IPS-18c (cell line): Measurements from ENCODE around the gene MTA3.
"Not testable (repeated sequence)": the region's sequence is repeated elsewhere in the genome, so short reads cannot be mapped to it uniquely, and the experiment has no call there.

Experiments
- H3K4me3 ChIP-seq: 2 replicates; pipeline ENCODE4 v1.7.0; 2013; ENCODE audit warnings: low read depth, mild to moderate bottlenecking, low read length, moderate library complexity; ENCODE audit not compliant: insufficient read depth
- H3K9me3 ChIP-seq: one replicate; pipeline ENCODE4 v1.6.1; 2013; ENCODE audit warnings: mild to moderate bottlenecking, low read length, moderate library complexity; ENCODE audit not compliant: control insufficient read depth, insufficient read depth

MTA3 gene

DNA sequence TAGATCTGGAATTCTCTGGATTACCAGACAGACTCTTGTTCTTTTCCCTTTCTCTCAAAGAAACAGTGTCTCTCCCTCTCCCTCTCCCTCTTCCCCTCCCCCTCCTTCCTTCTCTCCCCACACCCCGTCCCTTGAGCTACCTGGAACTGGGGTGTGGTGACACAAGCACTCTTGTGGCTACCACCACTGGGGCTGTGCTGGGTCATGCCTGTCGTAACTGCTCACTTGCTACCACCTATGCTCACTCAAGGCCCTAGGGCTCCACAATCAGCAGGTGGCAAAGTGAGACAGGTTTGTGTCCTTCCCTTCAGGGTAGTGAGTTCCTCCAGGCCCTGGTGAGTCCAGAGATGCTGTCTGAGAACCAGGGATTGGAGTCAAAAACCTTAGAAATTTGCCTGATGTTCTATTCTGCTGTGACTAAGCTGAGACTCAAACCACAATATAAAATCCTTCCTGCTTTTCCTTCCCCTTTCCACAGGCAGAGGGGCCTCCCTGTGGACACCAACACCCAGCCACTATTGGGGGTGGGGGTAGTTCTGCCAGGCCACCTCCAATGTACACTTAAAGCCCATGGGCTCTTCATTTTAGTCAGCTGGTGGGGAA, 124.7 kb downstream of the MTA3 start:
- no peak overlapping the region for H3K4me3 ChIP-seq
- no peaks in the 10 kb centered on the region for H3K9me3 ChIP-seq

DNA sequence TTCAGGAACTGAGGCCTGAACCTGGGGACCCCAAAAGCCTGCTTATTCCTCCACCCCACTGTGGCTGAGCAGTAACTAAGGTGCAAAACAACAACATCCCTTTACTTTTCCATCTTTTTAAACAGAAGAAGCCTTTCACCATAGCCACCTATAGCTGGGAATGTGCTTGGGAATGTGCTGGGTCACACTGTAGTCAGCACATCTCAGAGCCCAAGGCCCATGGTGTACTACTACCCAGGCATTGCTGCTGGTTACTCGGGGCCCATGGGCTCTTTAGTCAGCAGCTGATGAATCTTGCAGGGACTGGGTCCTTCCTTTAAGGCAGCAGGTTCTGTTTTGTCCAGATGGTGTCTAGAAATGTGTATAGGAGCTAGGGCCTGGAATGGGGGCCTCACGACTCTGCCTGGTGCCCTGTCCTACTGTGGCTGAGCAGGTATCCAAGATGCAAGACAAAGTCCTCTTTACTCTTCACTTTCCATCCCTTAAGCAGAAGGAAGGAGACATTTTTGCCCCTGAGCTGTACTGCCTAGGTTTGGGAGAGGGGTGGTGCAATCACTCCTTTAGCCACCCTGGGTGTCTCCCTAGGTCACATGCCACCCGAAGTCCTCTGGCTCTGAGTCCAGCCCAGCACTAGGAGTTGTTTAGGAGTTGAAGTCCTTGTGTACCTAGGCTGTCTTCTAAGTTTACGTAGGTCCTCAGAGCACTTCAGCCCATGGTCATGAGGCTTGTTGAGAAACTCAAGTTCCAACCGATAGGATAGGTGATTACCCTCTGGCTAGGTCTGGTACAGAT, 125.5 kb downstream of the MTA3 start:
- no peak overlapping the region for H3K4me3 ChIP-seq
- H3K9me3 ChIP-seq, result no peaks in the 10 kb centered on the region

DNA sequence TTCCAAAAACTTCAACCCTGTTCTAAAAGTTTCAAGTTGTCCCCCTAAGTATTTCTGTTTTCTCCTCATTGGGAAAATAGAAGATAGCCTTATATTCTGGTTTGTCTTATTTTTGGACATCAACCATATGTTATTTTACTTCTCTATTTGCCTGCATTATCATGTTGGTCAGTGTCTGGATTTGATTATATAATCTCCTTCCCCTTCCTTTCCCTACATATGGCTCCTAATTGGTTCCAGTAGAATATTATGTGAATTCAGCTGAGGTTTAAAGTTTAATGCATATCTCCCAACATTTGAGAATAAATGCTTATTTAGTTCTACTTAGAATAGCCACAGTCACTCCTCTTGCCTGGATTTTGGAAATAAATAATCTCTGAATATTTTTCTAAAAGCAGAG, 128.6 kb downstream of the MTA3 start:
- no peaks in the 10 kb centered on the region for H3K9me3 ChIP-seq
- H3K4me3 ChIP-seq, result no peak overlapping the region

DNA sequence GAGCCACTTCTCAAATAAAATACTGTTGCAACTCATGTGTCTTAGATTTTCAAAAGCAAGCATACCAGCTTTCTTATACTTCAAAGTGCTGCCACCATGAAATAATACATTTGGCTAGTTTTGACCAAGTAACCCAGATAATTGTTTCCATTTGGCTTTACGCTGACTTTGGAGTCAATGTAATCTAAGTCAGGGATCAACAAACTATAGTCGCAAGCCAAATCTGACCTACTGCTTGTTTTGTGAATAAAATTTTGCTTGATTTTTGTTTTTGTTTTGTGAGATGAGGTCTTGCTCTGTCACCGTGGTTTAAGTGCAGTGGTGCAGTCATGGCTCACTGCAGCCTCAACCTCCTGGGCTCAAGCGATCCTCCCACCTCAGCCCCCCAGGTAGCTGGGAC, 130.5 kb downstream of the MTA3 start:
- Histone ChIP-seq H3K4me3 (no peak overlapping the region), H3K9me3 (no peaks in the 10 kb centered on the region)

DNA sequence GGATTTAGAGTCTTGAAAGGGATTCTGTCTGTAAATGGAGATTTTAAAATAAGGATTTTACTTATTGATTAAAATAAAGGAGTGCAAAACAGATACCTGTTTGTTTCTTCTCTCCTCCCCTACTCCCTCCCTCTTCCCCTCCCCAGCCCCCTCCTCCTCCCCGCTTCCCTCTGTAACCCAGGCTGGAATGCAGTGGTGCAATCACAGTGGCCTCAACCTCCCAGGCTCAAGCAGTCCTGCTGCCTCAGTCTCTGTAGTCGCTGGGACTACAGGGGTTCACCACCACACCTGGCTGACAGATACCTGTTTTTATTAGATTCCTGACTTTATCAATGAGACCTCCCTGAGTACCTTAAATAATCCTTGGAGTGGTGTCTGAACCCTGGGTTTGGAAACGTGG, 138.4 kb downstream of the MTA3 start:
- H3K4me3 ChIP-seq, result no peak overlapping the region
- H3K9me3 ChIP-seq, result no peaks in the 10 kb centered on the region

DNA sequence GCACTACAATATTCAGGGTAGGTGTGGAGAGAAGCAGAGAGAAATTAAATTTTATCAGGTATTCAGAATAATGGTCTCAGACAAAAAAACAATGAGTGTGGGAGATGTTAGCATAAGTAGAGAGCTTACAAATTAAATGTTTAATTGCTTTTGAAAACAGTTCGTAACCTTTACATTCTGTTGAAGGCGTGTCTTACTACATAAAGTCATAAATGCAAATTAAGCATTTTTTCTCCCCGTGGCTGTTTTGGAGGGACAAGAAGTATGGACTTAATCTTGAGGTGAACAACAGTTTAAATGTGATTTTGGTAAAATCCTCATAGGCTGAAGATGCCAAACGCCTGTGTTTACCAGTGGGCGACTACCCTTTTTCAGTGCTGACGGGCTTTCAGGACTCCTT, 139.7 kb downstream of the MTA3 start:
- Histone ChIP-seq H3K4me3 (no peak overlapping the region), H3K9me3 (no peaks in the 10 kb centered on the region)

DNA sequence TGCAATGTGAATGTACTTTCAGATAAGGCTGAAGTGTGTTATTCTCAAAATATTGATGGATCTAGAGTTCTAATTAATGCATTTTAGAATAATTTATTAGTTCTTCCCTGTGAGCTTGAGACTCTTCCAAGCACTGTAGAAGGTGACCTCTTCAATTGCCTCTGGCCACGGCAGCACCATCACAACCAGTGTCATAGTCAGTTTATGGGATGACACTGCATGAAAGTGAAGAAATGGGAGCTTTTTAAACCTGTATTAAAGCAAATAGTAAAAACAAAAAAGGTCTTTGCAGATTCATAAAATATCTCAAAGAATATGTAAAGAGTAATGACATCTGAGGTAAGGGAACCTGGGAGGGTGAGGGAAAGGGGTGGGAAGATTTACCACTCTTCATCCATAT, 143.5 kb downstream of the MTA3 start:
- H3K4me3 ChIP-seq, result no peak overlapping the region
- no peaks in the 10 kb centered on the region for H3K9me3 ChIP-seq

DNA sequence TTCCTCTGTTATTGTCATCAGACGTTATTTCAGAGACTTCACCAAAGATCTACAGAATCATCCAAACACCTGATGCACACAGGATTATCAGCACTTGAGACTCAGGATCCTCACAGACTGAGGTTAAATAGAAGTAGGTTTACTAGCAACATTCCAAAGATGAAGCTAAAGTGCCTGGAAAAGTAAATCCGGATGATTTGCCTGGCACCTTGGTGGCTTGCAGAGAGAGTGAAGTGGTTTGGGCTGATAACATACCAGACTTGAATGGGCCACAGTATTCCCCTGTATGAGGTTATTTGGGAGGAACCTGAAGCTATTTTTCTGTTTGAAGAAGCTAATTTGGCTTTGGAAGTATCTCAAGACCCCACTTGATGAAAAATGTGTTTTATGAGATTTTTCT, 144.5 kb downstream of the MTA3 start:
- Histone ChIP-seq H3K4me3 (no peak overlapping the region), H3K9me3 (no peaks in the 10 kb centered on the region)

DNA sequence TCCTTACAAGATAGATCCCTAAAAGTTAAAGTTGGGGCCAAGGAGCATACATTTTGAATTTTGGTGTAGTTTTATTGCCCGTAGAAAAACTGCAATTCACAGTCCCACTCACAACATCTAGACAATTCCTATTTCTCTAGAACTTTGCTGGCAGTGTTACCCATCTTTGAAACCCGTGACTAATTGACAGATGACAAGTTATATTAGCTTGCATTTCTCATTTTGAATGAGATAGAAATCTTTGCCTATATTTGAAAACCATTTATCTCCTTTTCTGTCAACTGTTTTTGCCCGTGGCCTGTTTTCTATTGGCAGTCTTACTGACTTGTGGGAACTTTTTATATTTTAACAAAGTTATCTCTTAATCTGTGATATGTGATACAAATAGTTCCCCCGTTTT, 145.5 kb downstream of the MTA3 start:
- Histone ChIP-seq H3K4me3 (no peak overlapping the region), H3K9me3 (no peaks in the 10 kb centered on the region)

DNA sequence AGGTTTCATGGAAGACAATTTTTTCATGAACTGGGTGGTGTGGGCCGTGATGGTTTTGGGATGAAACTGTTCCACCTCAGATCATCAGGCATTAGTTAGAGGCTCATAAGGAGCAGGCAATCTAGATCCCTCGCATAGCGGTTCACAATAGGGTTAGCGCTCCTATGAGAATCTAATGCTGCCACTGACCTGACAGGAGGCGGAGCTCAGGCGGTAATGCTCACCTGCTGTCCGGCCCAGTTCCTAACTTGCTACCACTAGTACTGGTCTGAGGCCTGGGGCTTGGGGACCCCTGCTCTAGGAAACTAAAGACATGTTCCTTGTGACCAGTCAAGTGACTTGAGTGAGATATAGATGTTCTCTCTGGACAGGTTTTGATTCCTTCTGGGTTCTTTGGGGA, 146.3 kb downstream of the MTA3 start:
- H3K9me3 ChIP-seq, result no peaks in the 10 kb centered on the region
- H3K4me3 ChIP-seq, result no peak overlapping the region

DNA sequence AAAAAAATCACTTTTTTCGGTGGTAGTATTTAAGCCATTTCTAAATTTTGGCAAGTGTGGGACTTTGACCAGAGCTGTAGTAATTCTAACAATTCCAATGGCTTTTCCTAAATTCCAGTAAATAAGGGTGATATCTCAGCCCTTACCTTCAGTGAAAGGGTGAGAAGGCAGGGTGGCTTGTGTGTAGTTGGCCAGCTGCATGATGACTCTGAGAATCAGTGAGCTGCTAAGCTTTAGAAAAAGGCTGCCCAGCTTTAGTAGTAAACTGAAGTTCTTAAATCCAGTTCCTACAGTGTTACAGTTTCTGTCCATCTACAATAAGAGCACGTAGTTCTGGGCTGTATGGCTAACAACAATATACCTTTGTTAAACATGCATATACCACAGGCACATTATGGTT, 153.5 kb downstream of the MTA3 start:
- no peak overlapping the region for H3K4me3 ChIP-seq
- no peaks in the 10 kb centered on the region for H3K9me3 ChIP-seq

DNA sequence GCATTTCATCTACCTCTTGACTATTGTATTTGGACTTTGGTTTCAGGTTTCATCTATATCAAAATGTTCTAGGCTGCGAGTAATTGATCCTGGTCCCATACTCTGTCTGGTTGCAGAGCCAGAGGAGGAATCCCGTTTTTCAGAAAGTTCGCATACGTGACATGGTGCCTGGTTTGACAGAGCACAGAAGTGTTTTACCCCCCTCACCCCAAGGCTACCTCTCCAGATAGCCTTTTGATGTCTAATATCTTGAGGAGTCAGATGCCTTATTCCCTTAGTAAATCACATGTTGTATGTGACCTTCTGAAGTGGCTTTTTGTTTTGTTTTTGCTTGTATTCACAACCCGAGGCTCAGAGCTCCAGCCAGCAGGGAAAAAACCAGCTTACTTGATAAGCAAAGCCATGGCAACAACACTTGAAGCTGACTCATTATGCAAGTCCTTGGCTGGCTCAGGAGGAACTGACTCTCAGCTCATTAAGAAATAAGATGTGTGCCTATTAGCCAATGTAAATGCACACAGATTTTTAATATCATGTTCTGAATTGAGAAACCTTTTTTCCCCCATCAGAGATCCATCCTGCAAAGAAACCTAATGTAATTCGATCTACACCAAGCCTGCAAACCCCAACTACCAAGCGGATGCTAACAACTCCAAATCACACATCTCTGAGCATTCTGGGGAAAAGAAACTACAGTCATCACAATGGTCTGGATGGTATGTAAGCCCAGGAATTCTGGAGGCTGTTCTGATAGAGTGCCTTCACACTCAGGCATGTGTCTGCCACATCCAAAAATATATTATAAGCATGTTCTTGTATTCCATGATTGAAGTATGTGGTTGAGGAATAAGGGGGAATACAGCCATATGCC, 154.1 kb downstream of the MTA3 start:
- H3K4me3 ChIP-seq, result no peak overlapping the region
- H3K9me3 ChIP-seq, result no peaks in the 10 kb centered on the region

DNA sequence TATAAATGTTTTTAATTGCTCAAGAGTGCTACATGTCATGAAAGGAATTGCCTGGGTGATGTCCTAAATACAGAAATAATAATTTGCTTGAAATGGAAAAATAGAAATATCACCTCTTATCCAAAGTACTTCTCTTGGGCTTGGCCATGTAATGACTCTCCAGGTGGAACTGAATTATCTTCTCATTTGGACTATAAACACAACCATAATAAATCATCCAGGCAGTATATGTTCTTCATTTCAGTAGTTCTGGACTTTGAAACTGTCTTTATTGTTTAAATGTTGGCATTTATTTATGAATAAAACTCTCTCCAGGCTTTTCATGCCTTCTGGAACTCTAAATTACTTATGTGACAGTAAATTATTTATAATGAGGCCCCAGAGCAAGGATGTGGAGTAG, 155.0 kb downstream of the MTA3 start:
- H3K4me3 ChIP-seq, result no peak overlapping the region
- no peaks in the 10 kb centered on the region for H3K9me3 ChIP-seq

DNA sequence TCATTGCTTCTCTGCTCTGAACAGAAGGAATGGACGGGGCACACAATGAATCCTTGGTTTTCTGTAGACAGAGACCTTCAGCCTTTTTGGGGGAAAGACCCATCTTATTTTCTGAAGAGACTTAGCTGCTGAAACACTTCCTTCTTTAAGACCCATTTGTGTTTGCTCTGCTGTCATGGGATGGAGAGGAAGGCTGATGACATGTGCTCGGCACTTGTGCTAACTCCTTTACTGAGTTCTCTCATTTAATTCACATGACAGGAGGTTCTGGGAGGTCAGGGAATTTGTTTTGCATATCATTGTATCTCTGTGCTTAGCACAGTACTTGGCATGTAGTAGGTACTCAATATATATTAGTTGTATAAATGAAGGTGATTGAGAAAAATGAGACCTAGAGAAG, 156.5 kb downstream of the MTA3 start:
- no peak overlapping the region for H3K4me3 ChIP-seq
- no peaks in the 10 kb centered on the region for H3K9me3 ChIP-seq

DNA sequence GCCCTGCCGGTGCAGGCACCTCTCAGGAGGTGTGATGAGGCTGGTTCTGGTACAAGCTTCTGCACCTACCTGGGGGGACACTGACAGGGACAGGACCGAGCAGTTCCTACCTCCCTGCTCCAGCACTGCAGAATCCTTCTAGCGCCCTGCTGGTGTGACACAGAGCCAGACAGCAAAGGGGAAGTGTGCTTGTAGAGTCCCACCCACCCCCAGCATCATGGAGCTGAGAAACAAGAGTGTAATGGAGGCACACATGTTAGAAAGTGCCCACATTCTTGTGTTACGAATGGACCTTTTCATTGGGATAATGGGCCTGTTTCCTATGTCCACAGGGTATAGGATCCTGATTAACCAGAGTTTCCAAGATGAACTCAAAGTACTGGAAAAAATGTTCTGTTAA, 157.2 kb downstream of the MTA3 start:
- H3K9me3 ChIP-seq, result no peaks in the 10 kb centered on the region
- H3K4me3 ChIP-seq, result no peak overlapping the region

DNA sequence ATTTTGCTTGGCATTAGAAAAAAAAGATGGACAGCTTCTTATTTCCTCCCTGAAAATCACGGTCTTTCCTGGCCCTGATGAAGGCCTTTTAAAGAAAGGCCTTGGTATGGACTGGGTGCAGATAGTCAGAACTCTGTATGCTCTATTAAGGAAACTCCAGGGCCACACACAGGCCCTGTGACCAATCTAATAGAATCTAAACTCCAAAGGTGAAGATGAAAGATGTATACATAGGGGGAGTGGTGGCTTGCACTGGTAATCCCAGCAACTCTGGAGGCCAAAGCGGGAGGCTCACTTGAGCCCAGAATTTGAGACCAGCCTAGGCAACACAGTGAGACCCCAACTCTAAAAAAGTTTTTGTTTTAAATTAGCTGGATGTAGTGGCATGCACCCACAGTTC, 158.2 kb downstream of the MTA3 start:
- no peaks in the 10 kb centered on the region for H3K9me3 ChIP-seq
- no peak overlapping the region for H3K4me3 ChIP-seq

DNA sequence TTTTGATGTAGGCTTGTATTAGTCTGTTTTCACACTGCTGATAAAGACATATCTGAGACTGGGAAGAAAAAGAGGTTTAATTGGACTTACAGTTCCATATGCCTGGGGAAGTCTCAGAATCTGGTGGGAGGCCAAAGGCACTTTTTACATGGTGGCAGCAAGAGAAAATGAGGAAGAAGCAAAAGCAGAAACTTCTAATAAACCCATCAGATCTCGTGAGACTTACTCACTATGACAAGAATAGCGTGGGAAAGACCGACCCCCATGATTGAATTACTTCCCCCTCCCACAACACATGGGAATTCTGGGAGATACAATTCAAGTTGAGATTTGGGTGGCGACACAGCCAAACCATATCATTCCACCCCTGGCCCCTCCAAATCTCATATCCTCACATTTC, 162.9 kb downstream of the MTA3 start:
- not testable (repeated sequence) for H3K9me3 ChIP-seq, H3K4me3 ChIP-seq

DNA sequence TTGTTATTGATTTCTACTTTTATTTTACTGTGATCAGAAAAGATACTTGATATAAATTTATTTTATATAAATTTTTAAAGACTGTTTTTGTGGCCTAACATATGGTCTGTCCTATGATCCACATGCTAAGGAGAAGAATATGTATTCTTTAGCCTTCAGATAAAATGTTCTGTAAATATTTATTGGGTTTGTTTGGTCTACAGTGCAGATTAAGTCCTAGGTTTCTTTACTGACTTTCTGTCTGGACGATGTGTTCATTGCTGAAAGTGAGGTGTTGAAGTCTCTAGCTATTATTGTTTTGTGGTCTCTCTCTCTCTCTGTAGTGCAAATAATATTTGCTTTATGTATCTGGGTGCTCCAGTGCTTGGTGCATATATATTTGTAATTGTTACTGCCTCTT, 165.4 kb downstream of the MTA3 start:
- no peak overlapping the region for H3K4me3 ChIP-seq
- H3K9me3 ChIP-seq, result peaks cover 2% of the 10 kb centered on the region
